Activated T-cell treated with anti-CD3 and anti-CD28 coated beads, Interleukin-2, amount 50 U/mL, for 1 hour (primary cell): ENCODE data around the gene CTIF.

Experiments
- DNase-seq: peaks from one replicate; pipeline ENCODE4 v3.0.0-alpha.2; 2020

Gene CTIF

DNA sequence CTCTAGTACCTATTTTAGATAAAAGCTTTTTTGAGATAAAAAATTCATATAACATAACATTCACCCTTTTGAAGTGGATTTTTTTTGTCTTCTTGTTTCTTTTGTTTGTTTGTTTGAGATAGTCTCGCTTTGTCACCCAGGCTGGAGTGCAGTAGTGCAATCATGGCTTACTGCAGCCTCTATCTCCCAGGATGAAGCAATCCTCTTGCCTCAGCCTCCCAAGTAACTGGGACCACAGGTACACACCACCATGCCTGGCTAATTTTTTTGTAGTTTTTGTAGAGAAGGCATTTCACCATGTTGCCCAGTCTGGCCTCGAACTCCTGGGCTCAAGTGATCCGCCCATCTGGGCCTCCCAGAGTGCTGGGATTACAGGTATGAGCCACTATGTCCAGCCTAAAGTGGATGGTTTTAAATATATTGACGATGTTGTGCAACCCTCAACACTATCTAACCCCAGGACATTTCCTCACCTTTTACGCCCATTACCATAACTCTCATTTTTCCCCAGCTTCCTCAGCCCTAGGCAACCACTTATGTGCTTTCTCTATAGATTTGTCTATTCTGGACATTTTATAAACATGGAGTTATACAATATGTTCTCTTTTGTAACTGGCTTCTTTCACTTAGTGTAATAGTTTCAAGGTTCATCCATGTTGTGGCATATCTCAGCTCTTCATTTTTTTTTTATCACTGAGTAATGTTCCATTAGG lies 38.8 kb downstream of the CTIF start:
- no peak for DNase-seq

DNA sequence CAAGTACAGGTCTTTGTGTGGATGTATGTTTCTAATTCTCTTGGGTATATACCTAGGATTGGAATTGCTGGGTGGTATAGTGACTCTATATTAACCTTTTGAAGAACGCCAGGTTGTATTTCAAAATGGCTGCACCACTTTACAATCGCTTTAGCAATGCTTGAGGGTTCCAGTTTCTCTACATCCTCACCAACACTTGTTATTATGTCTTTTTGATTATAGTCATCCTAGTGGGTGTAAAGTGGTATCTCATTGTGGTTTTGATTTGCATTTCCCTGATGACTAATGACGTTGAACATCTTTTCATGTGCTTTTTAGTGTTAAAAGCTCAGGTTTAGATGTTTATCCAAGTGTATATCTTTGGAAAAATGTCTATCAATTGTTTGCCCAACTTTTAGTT lies 39.5 kb downstream of the CTIF start:
- DNase-seq, result no peak

DNA sequence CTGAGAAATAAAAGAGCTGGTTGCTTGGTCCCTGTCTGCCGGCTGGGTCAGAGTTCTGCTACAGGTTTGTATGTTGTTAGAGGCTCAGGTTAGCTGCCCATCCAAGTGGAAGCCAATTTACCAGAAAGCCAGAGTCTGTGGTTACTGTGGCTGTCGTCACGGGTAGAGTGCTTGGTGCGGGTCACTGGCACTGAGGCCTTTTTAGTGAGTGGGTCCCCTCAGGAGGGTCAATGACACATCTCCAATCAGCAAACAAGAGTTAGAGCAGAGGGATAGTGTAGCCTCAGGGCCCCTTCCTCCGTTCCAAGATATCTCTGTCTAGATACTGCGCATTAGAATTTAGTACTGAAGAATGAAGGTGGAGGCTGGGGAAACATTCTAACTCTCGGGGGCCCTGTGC lies 41.2 kb downstream of the CTIF start:
- no peak for DNase-seq

DNA sequence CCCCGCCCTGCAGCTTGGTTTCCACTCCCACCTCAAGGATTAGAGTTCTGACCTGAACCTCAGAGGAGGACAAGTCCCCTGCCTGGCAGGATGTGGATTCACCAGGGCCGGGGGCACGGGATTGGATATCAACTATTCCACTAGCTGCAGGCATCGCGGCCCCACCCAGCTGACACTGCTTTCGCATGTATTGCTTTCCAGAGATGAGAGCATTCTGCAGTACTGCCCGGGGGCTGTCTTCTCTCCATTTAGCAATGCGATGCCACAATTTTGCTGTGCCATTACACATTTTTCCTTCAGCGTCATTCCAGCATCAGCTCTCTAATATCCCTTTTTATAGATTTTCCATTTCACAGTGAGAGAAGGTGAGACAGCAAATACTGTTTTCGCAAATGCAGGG lies 42.0 kb downstream of the CTIF start:
- DNase-seq, result no peak

DNA sequence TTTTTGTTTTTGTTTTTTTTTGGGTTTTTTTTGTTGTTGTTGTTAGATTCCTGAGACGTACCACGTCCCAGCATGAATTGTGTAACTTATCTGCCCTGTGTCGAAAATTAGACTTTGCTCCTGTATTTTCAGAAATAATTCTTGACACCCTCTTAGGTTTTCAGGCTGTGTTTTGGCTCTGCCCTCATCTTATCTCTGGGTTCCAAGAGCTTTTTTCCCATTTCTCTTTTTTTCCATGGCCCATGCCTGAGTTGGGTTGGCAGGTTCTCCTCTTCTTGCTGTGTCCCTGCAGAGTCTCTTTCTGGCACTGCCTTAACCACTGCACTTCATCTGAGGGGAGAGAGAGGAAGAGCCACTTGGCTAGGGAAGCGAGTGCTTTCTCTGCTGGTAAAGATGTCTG lies 42.4 kb downstream of the CTIF start:
- DNase-seq, result no peak

DNA sequence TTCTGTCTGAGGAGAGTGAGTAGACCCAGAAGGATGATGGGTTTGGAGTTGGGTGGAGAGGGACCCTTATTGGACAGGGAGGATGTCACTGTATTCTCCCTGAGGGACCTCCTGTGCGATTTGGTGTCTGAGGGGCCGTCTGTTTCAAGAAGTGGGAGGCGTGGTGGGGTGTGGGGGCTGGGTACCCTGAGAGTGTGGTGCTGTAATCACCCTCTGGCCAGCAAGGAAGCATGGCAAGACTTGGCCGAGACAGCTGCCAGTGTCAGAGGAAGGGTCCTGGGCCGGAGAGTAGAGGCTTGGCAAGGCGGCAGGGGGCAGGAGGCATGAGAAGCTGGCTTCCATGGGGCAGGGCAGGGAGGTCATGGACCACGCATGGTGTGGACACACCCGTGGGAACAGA lies 43.1 kb downstream of the CTIF start:
- no peak for DNase-seq

DNA sequence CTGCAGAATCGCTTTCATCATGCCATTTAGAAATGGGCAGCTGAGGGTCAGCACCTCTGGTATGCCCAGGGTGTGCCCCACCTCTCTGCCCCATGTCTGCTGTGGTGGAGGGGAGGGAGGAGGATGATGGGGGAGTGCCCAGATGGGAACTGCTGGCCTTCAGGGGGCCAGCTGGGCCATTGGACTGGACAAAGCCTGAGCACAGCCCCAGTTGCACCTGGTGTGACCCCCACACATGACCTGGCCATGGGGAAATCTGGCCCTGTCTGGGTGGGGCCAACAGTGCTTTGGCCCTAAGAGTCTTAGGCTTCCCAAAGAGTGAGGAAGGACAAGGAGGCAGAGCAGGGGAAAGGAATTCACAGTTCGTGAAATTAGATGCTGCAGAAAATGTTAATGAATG lies 44.1 kb downstream of the CTIF start:
- no peak for DNase-seq

DNA sequence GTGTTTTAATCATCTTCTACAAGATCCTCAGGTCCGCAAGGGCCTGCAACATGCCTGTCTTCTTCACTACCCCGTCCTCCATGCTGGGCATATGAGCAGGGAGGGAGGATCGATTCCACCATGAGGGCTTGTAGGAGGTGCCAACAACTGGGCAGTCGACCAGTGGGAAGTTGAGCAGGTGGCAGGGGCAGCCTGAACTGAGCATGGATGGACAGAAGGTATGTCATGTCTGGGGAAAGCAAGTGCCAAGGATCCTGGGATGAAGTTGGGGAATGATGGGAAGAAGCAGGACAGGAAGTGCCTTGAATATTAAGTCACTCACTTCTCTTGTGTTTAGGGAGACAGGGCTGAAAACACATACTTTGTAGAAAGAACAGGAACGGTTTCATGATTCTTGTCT lies 44.7 kb downstream of the CTIF start:
- no peak for DNase-seq

DNA sequence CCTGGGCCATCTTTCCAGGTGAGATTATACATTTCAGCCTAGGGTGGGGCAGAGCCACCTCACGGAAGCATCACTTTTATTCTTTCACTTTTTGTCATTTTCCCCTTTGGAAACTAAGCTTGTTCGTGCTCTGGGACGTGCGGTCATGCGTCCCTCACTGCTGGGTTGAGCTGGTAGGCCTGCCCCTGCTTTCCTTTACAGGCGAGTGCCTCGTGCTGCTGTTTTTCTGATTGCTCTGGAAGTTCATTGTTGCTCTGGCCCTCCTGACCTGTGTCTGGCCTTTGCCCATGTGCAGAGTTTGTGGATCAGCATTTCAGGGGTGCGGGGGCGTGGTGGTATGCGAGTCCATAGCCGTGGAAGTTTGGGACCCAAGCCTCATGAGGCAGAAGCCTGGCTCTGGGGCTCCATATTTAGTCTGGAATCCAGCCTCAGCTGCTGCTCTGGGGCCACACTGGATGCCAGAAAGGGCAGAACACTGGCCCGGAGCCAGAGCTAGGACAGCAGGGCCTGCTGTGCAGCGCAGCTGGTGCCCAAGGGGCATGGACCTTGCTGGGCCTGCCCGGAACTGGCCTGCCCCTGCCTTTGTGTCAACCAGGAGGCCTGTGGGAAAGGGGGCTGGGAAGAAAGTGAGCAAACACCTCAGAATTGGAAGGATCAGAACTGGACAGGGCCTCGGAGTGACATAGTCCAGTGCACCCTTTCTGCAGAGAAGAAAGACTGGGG lies 51.1 kb downstream of the CTIF start:
- DNase-seq, result no peak

DNA sequence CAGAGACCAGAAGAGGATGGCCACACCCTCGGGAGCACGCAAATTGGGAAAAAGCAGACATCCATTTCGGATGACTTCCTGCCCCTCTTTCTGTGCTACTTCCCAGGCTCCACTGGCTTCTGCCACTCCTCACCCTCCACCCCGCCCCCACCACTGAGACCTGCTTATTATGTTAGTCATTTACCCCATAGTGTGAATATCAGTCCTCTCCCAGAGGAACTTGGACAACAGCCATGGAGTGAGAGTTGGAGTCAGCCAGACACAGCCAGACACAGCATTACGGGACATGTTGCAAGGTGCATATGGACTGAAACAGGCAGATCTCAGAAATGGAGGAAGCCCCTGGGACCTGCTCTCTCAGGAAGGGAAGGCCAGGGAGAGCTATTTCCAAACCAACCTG lies 51.8 kb downstream of the CTIF start:
- no peak for DNase-seq

DNA sequence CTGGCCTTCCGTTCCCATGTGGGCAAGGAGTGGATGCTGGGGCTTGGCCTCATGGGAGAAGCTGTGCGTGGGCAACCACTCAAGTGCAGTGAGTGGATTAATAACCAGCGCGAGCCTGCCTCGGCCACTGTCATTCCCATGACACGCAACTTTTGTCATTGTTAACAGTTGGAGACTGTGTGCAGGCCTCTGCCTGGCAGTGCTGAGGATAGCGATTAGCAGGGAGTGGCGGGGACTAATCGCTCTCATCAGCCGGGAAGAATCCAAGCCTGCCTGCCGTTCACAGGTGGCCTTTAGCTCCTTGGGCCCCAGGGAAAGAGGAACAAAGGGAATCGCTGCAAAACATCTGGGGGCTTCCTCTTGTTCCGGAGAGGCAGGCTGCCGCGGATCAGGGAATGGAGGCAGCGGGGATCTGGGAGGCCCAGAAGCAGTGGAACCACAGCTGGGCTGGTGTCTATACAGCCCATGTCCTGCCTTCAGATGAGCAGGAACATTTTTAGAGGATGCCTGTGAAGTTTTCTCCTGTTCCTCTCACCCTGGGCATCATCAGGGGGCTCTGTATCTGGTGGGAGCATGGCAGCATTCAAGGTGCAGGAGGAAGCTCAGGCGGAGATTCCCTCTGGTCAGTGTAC lies 53.8 kb downstream of the CTIF start:
- DNase-seq, result no peak

DNA sequence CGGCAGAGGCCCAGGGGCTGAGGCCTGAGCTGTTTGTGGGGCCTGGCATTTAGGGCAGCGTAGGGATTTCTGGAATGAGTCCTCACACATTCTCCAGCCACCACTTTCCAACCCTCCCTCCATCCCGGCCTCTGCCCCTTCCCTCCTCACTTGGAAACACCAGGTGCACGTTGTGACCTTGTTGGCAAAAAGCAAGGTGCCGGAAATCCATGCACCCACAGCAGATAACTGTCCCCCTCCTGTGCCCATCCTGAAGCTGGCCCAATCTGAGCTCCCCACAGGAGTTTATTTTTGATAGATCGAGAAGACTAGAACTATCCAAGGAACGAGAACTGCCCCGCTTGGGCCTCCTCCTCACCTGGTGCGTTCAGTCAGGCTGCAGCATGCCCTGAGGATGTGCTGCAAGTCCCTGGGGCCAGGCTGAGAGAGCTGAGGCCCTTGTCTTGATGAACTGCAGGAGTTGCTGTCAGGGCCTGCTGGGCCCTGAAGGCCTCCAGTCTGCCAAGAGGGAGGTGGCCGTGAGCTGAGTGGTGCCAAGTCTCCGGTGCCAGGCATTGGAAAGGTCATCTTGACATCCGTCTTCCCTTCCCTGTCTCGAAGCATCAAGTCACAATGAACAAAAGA lies 55.8 kb downstream of the CTIF start:
- DNase-seq, result no peak

DNA sequence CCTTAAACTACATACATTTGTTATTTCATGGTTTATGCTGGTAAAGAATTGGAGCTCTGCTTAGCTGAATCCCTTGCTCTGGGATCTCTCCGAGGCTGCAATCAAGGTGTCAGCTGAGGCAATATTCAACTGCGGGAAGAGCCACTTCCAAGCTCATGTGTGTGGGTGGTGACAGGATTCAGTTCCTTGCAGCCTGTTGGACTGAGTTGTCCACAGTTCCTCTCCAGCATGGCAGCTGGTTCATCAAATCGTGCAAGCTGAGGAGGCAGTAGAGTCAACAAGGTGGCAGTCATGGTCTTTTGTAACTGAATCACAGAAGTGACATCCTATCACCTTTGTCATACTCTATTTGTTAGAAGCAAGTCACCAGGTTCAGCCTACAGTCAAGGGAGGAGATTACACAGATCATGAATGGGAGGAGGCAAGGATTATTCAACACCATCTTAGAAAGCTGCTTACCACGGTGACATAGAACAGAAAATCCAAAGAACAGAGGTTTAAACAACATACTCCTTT lies 56.9 kb downstream of the CTIF start:
- no peak for DNase-seq

DNA sequence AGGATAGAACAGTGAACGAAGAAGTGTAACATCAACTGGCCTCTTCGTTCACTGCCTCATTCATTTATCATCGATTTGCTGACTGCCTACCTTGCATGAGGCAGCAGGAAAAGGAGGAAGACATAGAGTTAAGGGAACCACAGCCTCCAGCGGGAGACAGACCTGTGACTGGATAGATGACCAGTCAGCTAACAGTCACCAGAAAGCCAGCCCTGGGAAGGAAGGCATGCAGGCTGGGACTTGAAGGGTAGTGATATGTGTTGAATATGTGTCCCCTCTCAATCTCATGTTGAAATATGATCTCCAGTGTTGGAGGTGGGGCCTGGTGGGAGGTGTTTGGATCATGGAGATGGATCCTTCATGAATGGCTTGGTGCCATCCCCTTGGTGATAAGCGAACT lies 58.3 kb downstream of the CTIF start:
- DNase-seq, result no peak

DNA sequence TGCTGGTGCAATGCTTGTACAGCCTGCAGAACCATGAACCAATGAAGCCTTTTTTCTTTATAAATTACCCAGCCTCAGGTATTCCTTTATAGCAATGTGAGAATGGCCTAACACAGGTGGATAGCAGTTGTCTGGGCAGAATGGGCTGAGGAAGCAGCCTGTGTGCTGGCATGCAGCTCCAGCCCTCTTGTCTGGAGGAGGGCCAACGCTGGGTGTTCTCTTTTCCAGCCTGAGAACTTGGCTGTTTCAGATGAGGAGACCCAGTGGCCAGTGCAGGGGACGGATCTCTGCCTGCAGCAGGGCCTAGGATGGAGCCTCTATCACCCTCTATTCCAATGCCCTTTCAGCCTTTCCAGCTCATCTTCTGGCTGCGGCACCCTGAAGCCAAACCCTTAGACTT lies 58.8 kb downstream of the CTIF start:
- DNase-seq, result no peak

DNA sequence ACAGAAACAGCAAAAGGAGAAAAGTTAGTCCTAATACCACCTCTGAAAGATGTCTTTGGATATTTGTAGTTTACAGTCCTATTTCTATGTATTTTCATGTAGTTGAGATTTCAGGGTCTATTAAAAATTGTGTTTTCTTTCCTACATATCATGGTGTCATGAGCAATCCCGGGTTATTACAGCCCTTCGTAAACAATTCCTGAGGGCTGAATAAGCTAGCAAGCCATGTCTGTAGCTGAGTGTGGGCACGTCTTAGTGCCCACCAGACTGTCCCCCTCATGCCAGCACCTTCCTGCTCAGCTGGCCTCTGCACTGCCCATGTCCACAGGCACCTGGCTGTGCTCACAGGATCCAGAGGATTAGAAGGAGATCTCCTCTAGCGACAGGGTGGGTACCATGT lies 60.6 kb downstream of the CTIF start:
- no peak for DNase-seq

DNA sequence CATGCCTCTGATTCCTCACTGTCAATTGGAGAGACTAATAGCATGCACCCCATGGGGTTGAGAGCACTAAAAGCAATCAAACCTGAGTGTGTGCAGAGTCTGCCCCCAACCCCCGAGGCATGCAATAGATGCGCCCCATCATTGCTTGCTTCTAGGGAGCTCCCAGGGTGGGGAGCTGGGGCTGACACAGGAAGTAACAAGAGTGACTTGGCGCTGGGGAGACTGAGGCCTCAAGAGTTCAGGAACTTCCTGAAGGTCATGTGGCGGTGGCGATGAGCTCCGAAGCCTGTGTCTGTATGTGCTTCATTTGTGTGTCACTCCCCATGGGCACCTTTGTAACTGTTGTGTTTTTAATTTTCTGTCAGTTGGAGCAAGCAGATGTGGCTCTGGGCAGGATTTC lies 61.2 kb downstream of the CTIF start:
- no peak for DNase-seq

DNA sequence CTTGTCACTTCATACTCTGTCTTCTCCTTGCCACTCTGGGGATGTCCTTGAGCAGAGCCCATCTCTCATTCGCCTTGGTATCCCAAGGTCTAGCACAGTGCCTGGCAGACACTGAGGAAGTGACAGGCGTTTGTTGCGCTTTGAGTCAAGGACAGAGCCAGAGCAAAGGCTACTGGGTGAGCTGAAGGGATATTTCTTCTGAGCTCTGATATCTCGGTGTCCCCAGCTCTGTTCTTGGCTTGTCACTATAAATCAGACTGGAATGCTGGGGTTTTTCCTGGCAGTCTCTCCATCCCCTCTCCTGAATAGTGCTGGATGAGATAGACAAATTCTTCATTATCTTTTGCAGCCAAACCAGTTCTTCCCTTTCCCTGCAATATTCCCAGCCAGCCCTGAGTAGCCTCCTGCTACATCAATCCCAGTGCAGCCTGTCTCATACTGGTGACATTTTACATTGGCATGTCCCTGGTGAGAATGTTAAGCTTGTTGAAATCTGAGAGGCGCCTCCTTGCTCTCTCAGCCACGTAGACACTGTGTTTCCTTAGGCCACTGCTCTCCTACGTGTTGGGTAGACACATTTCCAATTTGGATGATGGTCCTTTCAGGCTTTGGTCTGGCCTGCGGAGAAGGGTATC lies 61.7 kb downstream of the CTIF start:
- DNase-seq, result no peak

DNA sequence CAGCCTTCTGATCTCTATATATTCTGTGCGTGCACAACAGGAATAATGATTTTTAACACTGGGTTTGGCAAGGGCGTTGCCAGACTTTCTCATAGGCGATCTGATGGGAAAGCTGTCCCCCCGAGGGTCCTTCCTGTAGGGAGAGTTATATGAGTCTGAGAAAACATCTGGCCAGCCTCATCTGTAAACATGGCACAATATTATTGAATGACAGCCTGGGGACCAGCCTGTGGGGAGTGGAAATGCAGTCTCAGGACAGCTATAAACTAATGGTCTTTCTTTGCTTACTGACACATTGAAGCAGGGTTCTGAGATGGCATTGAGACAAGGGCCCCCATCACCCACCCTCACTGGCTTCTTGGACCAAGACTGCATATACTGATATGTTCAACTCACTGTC lies 62.5 kb downstream of the CTIF start:
- DNase-seq, result no peak

DNA sequence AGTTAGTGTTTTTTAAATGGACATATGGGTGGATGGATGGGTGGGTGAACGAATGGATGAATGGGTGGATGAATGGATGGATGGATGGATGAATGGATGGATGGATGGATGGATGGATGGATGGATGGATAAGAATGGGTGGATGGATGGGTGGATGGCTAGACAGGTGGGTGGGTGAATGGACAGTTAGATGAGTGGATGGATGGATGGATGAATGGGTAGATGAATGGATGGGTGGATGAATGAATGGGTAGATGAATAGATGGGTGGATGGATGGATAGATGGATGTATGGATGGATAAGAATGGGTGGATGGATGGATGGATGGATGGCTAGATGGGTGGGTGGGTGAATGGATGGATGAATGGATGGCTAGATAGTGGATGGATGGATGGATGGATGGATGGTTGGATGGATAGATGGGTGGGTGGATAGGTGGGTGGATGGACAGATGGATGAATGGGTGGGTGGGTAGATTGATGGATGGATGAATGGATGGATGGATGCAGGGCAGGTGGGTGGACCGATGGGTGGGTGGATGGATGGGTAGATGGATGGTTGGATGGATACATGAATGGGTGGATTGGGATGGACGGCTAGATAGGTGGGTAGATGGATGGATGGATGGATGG lies 64.0 kb downstream of the CTIF start:
- no peak for DNase-seq

DNA sequence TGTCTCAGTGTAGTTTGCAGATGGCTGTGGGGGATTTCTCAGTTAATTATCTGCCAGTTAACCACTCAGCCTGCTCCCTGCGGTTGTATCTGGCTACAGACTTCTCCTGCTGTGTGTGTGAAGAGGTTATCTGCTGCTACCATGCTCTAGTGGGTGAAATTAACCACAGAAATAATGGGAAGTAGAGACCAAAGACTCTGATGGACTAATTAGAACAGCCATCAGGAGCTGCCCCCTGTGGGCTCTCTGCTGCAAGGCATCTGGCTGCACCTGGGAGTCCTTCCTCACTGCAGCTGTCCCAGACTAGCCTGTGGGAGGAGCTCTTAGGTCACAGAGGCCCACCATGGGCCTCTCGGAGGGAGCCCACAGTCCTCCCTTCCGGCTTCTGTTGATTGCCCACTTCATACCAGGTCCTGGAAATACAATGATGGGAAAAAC lies 66.6 kb downstream of the CTIF start:
- no peak for DNase-seq
